Measurements from ENCODE around the gene KDM4B.
"Not testable (repeated sequence)": the region's sequence is repeated elsewhere in the genome, so short reads cannot be mapped to it uniquely, and the experiment has no call there.

The KDM4B gene

GRCh38 chr19:5195587-5195986, 226.7 kb downstream of the KDM4B start:
- H3K27me3 ChIP-seq (ENCODE audit: control insufficient read depth in 1 of 2, insufficient read depth in 2 of 2, low read length in 2 of 2); H3K27ac ChIP-seq (ENCODE audit: low read depth, low read length); H3K9me3 ChIP-seq (ENCODE audit: control insufficient read depth in 1 of 2, low read length in 2 of 2); H3K36me3 ChIP-seq (ENCODE audit: control insufficient read depth in 1 of 2, insufficient read depth in 2 of 2, low read length in 2 of 2); H3K9ac ChIP-seq (ENCODE audit: low read depth in 1 of 2, low read length in 2 of 2); H3K4me3 ChIP-seq (ENCODE audit: low read depth in 1 of 2, low read length in 2 of 2); H3K4me1 ChIP-seq (ENCODE audit: control insufficient read depth in 1 of 2, insufficient read depth in 2 of 2, low read length in 2 of 2): not testable (repeated sequence)

- Histone ChIP-seq H3K36me3 (ENCODE audit: control insufficient read depth in 1 of 2, insufficient read depth in 2 of 2, low read length in 2 of 2) (no peaks in the 10 kb centered on the region), H3K4me3 (ENCODE audit: low read depth in 1 of 2, low read length in 2 of 2) (no peak overlapping the region), H3K9me3 (ENCODE audit: control insufficient read depth in 1 of 2, low read length in 2 of 2) (peaks cover 3 to 15% of the 10 kb centered on the region in 2 donors), H3K27ac (ENCODE audit: low read depth, low read length) (no peak overlapping the region), H3K27me3 (ENCODE audit: control insufficient read depth in 1 of 2, insufficient read depth in 2 of 2, low read length in 2 of 2) (no peaks in the 10 kb centered on the region), H3K4me1 (ENCODE audit: control insufficient read depth in 1 of 2, insufficient read depth in 2 of 2, low read length in 2 of 2) (no peaks in the 10 kb centered on the region), H3K9ac (ENCODE audit: low read depth in 1 of 2, low read length in 2 of 2) (no peak overlapping the region)
Measured at GRCh38 chr19:5196832-5197231, 227.9 kb downstream of the KDM4B start.

- H3K36me3 ChIP-seq (ENCODE audit: control insufficient read depth in 1 of 2, insufficient read depth in 2 of 2, low read length in 2 of 2), result no peaks in the 10 kb centered on the region
- H3K27ac ChIP-seq (ENCODE audit: low read depth, low read length), result no peak overlapping the region
- no peak overlapping the region for H3K4me3 ChIP-seq (ENCODE audit: low read depth in 1 of 2, low read length in 2 of 2)
- H3K9me3 ChIP-seq (ENCODE audit: control insufficient read depth in 1 of 2, low read length in 2 of 2), result peaks cover 3 to 15% of the 10 kb centered on the region in 2 donors
- no peaks in the 10 kb centered on the region for H3K4me1 ChIP-seq (ENCODE audit: control insufficient read depth in 1 of 2, insufficient read depth in 2 of 2, low read length in 2 of 2)
- no peak overlapping the region for H3K9ac ChIP-seq (ENCODE audit: low read depth in 1 of 2, low read length in 2 of 2)
- H3K27me3 ChIP-seq (ENCODE audit: control insufficient read depth in 1 of 2, insufficient read depth in 2 of 2, low read length in 2 of 2), result no peaks in the 10 kb centered on the region
Measured at GRCh38 chr19:5200844-5201243, 231.9 kb downstream of the KDM4B start.

DNA sequence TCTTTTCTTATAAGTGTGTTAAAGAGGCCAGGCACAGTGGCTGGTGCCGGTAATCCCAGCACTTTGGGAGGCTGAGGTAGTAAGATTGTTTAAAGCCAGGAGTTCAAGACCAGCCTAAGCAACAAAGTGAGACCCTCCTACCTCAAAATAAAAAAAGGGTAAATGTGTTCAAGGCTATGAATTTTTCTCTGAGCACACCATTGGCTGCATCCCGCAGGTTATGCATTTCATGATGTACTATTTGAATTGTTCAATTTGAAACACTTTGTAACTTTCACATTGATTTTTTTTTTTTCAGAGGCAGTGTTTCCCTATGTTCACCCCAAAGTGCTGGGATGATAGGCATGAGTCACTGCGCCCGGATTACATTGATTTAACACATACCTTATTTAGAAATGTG, 233.6 kb downstream of the KDM4B start:
- H3K9me3 ChIP-seq (ENCODE audit: control insufficient read depth in 1 of 2, low read length in 2 of 2), result peaks cover 3 to 15% of the 10 kb centered on the region in 2 donors
- H3K4me3 ChIP-seq (ENCODE audit: low read depth in 1 of 2, low read length in 2 of 2), result no peak overlapping the region
- peaks cover 0 to 1% of the 10 kb centered on the region in 2 donors for H3K36me3 ChIP-seq (ENCODE audit: control insufficient read depth in 1 of 2, insufficient read depth in 2 of 2, low read length in 2 of 2)
- H3K27ac ChIP-seq (ENCODE audit: low read depth, low read length), result no peak overlapping the region
- no peaks in the 10 kb centered on the region for H3K27me3 ChIP-seq (ENCODE audit: control insufficient read depth in 1 of 2, insufficient read depth in 2 of 2, low read length in 2 of 2)
- H3K4me1 ChIP-seq (ENCODE audit: control insufficient read depth in 1 of 2, insufficient read depth in 2 of 2, low read length in 2 of 2), result no peaks in the 10 kb centered on the region
- H3K9ac ChIP-seq (ENCODE audit: low read depth in 1 of 2, low read length in 2 of 2), result no peak overlapping the region

Measured in duodenal mucosa (tissue), 2 donors.